HS-27A (cell line): ENCODE results near the gene NR3C2.

Source experiments
- DNase-seq: peaks from one replicate; pipeline ENCODE4 v3.0.0-alpha.2; 2012; ENCODE audit warnings: low read depth, missing footprints

NR3C2 gene

GRCh38 chr4:148077581-148077980 is 364.6 kb downstream of the NR3C2 start:
- DNase-seq, result no peak

- no peak for DNase-seq
Observed at GRCh38 chr4:148076964-148077363, 365.2 kb downstream of the NR3C2 start.

GRCh38 chr4:148075438-148075837 is 366.8 kb downstream of the NR3C2 start:
- no peak for DNase-seq

- DNase-seq, result no peak
Observed at GRCh38 chr4:148074462-148074861, 367.8 kb downstream of the NR3C2 start.

GRCh38 chr4:148073349-148073748 is 368.9 kb downstream of the NR3C2 start:
- DNase-seq, result no peak

GRCh38 chr4:148072789-148073188 is 369.4 kb downstream of the NR3C2 start:
- DNase-seq, result no peak

- DNase-seq, result no peak
Observed at GRCh38 chr4:148071009-148071408, 371.2 kb downstream of the NR3C2 start.

GRCh38 chr4:148069895-148070178 is 372.4 kb downstream of the NR3C2 start:
- DNase-seq, result no peak

- no peak for DNase-seq
Observed at GRCh38 chr4:148069086-148069894, 372.9 kb downstream of the NR3C2 start.

- DNase-seq, result no peak
Observed at GRCh38 chr4:148068065-148068911, 373.9 kb downstream of the NR3C2 start.

- DNase-seq, result no peak
Observed at GRCh38 chr4:148067301-148067916, 374.8 kb downstream of the NR3C2 start.

GRCh38 chr4:148065075-148065474 is 377.1 kb downstream of the NR3C2 start:
- DNase-seq, result no peak

GRCh38 chr4:148064451-148064850 is 377.8 kb downstream of the NR3C2 start:
- DNase-seq, result no peak

- DNase-seq, result no peak
Observed at GRCh38 chr4:148062301-148062950, 379.8 kb downstream of the NR3C2 start.

GRCh38 chr4:148061795-148062194 is 380.4 kb downstream of the NR3C2 start:
- DNase-seq, result no peak

- no peak for DNase-seq
Observed at GRCh38 chr4:148061141-148061481, 381.1 kb downstream of the NR3C2 start.

- no peak for DNase-seq
Observed at GRCh38 chr4:148060264-148061140, 381.7 kb downstream of the NR3C2 start.

GRCh38 chr4:148059617-148060180 is 382.5 kb downstream of the NR3C2 start:
- no peak for DNase-seq

GRCh38 chr4:148057984-148058859 is 384.0 kb downstream of the NR3C2 start:
- no peak for DNase-seq

GRCh38 chr4:148057516-148057915 is 384.7 kb downstream of the NR3C2 start:
- no peak for DNase-seq
